A673 (cell line): ENCODE results near the gene TOE1.

Experiments
- CTCF ChIP-seq: fragments of 300-800, 200-600 bp; sonication (generic); conservative IDR thresholded peaks from 2 replicates; pipeline ENCODE4 v1.5.1; 2017; ENCODE audit warnings: low read depth, mild to moderate bottlenecking, antibody characterized with exemption, low read length, moderate library complexity, mixed read lengths
- EZH2 ChIP-seq: fragments of 200-600 bp; sonication (generic); IDR thresholded peaks from 2 replicates; pipeline ENCODE4 v1.6.1; 2017; ENCODE audit warnings: borderline replicate concordance, low read depth, mild to moderate bottlenecking, mixed read lengths, antibody characterized with exemption, low read length; ENCODE audit not compliant: poor library complexity, severe bottlenecking

GRCh38 chr1:45326627-45327623 is 13.0 kb upstream of the TOE1 start, which contains the start of gene HPDL:
- no peak for TF ChIP-seq CTCF
- no peak for TF ChIP-seq EZH2
